T-cell (primary cell): ENCODE data around the gene AKT2. TPM values are rescaled to one million over a fixed set of nuclear protein-coding genes. Genes with fewer than 3 reads are reported as not detected.

Source experiments
- ATAC-seq, 4 experiments: fragments of 200-7000 bp in 3 of 4; fragments of 150-1000 bp in 1 of 4; cut with Tn5 transposase; replicated peaks in 1 of 4; 1 replicate in 3 of 4; 2 replicates in 1 of 4; pipeline ENCODE4 v1.10.0; 2021; ENCODE audit warnings: moderate library complexity in 3 of 4, mild to moderate bottlenecking in 2 of 4, moderate number of reproducible peaks in 1 of 4
- CTCF ChIA-PET, 2 donors: fragments of 300-600 bp; sonication (Branson Sonifier 250); formaldehyde crosslinking; loops; one replicate each; lab custom pipeline; 2022; ENCODE audit warnings: antibody characterized with exemption in 2 of 2; lab: Charles Lee
- POLR2A ChIA-PET, 2 donors: fragments of 300-600 bp; sonication (Branson Sonifier 250); formaldehyde crosslinking; loops; one replicate each; lab custom pipeline; 2022; ENCODE audit warnings: antibody characterized with exemption in 2 of 2; lab: Charles Lee
- DNase-seq, 35 experiments: peaks; one replicate each; pipeline versions ENCODE4 v3.0.0 to v3.0.0-alpha.2; 2013 to 2023
- H3K27ac ChIP-seq: one replicate; pipeline ENCODE4 v1.5.1; 2013; ENCODE audit warnings: low read length
- H3K27me3 ChIP-seq, 2 experiments: replicated peaks in 1 of 2; 1 replicate in 1 of 2; 2 replicates in 1 of 2; pipeline versions ENCODE4 v1.6.1 to v1.7.0; 2013; ENCODE audit warnings: low read length in 1 of 2, mixed read lengths in 1 of 2; ENCODE audit not compliant: control insufficient read depth in 2 of 2, insufficient read depth in 2 of 2; ENCODE audit errors: extremely low read depth in 1 of 2
- H3K36me3 ChIP-seq, 2 donors: 1 replicate in 1 of 2; 2 replicates in 1 of 2; pipeline versions ENCODE4 v1.6.1 to v1.7.0; 2013; ENCODE audit warnings: low read length in 1 of 2; ENCODE audit not compliant: control insufficient read depth in 2 of 2, insufficient read depth in 1 of 2; ENCODE audit errors: extremely low read depth in 1 of 2
- H3K4me1 ChIP-seq, 2 experiments: 1 replicate in 1 of 2; 2 replicates in 1 of 2; pipeline versions ENCODE4 v1.6.1 to v1.7.0; 2013; ENCODE audit warnings: low read length in 2 of 2, mixed read lengths in 1 of 2; ENCODE audit not compliant: insufficient read depth in 2 of 2, control insufficient read depth in 1 of 2; ENCODE audit errors: extremely low read depth in 1 of 2
- H3K4me3 ChIP-seq, 2 donors: 1 replicate in 1 of 2; 2 replicates in 1 of 2; pipeline versions ENCODE4 v1.5.1 to v1.7.0; 2013; ENCODE audit warnings: mild to moderate bottlenecking in 2 of 2, low read length in 1 of 2, moderate library complexity in 1 of 2; ENCODE audit not compliant: control insufficient read depth in 1 of 2; ENCODE audit errors: extremely low read depth in 1 of 2
- H3K9me3 ChIP-seq: 2 replicates; pipeline ENCODE4 v1.7.0; 2013
- H3K27ac Mint-ChIP-seq, 2 donors: one replicate each; pipeline ENCODE4 v1.8.0; 2020 to 2021; ENCODE audit warnings: mild to moderate bottlenecking in 2 of 2, mixed read lengths in 2 of 2
- H3K27me3 Mint-ChIP-seq, 2 donors: one replicate each; pipeline ENCODE4 v1.8.0; 2021 to 2022; ENCODE audit warnings: mixed read lengths in 2 of 2
- H3K36me3 Mint-ChIP-seq: one replicate; pipeline ENCODE4 v1.8.0; 2021; ENCODE audit warnings: mixed read lengths
- H3K4me1 Mint-ChIP-seq, 3 donors: one replicate each; pipeline ENCODE4 v1.8.0; 2020 to 2022; ENCODE audit warnings: mixed read lengths in 3 of 3, mild to moderate bottlenecking in 1 of 3
- H3K4me3 Mint-ChIP-seq, 3 donors: one replicate each; pipeline ENCODE4 v1.8.0; 2020 to 2022; ENCODE audit warnings: mild to moderate bottlenecking in 3 of 3, mixed read lengths in 3 of 3, moderate library complexity in 3 of 3
- H3K9me3 Mint-ChIP-seq, 3 donors: one replicate each; pipeline ENCODE4 v1.8.0; 2020 to 2022; ENCODE audit warnings: mixed read lengths in 3 of 3
- WGBS: methylation state at CpG from one replicate; pipeline ENCODE4 v1.1.5; 2013; ENCODE audit warnings: missing lambda C conversion rate; ENCODE audit not compliant: insufficient coverage; 5-methylcytosine and 5-hydroxymethylcytosine counted together
- total RNA-seq, 35 experiments: library from RNA in 6 of 35; stranded (reverse) in 6 of 35; fragments of 120-200 nt in 1 of 35; gene quantifications; one replicate each; pipeline versions ENCODE4 v1.2.1 to v1.2.4 and lab custom pipeline; 2013 to 2026

AKT2 gene
- total RNA-seq, 5 donors from 2014 or later (not counting 1 experiment from before 2014, with no cell fraction given) = 169 to 218 (median 172) TPM

DNA sequence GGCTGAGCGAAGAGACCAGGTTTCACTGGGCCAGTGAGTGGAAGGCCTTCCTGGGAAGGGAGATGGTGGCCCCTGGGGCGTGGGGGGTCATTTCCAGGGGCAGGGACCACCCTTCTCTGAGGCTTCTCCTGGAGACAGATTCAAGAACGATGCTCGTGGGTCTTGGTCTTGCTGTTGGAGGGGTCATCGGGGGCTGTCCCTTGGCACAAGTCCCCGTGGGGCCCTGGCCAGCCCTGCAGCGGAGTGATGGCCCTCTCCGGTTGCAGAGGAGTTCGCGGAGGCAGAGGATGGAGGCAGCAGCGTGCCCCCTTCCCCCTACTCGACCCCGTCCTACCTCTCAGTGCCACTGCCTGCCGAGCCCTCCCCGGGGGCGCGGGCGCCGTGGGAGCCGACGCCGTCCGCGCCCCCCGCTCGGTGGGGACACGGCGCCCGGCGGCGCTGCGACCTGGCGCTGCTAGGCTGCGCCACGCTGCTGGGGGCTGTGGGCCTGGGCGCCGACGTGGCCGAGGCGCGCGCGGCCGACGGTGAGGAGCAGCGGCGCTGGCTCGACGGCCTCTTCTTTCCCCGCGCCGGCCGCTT lies 71.8 kb downstream of the AKT2 start:
- Histone ChIP-seq H3K9me3 (no peaks in the 10 kb centered on the region), H3K27me3 (peaks cover 8 to 23% of the 10 kb centered on the region in 2 experiments), H3K27ac (no peak overlapping the region), H3K36me3 (peaks cover 10 to 11% of the 10 kb centered on the region in 2 donors), H3K4me1 (peaks cover 0 to 14% of the 10 kb centered on the region in 2 experiments), H3K4me3 (no peak overlapping the region)
- no peak overlapping the region for H3K4me3 Mint-ChIP-seq
- WGBS = 97% methylated on average over 47 of the region's 53 CpGs
- POLR2A ChIA-PET = no interaction called here
- no peak overlapping the region for H3K27ac Mint-ChIP-seq
- H3K4me1 Mint-ChIP-seq = peaks cover 0 to 7% (median 4%) of the 10 kb centered on the region in 3 donors
- H3K36me3 Mint-ChIP-seq = peaks cover 18% of the 10 kb centered on the region
- H3K27me3 Mint-ChIP-seq = peaks cover 9 to 18% of the 10 kb centered on the region in 2 donors
- no peaks in the 10 kb centered on the region for H3K9me3 Mint-ChIP-seq
- DNase-seq = no peak
- ATAC-seq = no peak
- CTCF ChIA-PET = no interaction called here

DNA sequence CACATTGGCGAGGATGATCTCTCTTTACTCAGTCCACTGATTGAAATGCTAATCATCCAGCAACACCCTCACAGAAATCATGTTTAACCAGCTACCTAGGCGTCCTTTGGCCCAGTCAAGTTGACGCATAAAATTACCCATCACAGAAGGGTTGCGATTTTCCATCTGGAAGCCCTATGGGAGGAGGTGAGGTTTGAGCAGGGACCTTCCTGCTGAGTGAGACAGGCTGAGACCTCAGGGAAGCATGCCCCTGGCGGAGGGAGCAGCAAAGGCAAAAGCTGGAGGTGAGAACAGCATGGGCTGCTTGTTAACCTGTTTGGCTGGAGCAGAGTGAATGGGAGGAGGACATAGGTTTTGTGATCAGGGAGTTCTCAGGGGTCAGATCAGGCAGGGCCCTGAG lies 74.3 kb downstream of the AKT2 start:
- peaks cover 0 to 2% of the 10 kb centered on the region in 2 donors for H3K27me3 Mint-ChIP-seq
- H3K9me3 Mint-ChIP-seq = no peaks in the 10 kb centered on the region
- no peaks in the 10 kb centered on the region for H3K4me1 ChIP-seq
- H3K4me3 Mint-ChIP-seq = no peak overlapping the region
- no peak overlapping the region for H3K4me3 ChIP-seq
- H3K27me3 ChIP-seq = peaks cover 0 to 2% of the 10 kb centered on the region in 2 experiments
- peaks cover 12 to 14% of the 10 kb centered on the region in 2 donors for H3K36me3 ChIP-seq
- 90% methylated on average over 2 of the region's 5 CpGs for WGBS
- no peak for DNase-seq
- H3K9me3 ChIP-seq = no peaks in the 10 kb centered on the region
- H3K4me1 Mint-ChIP-seq = no peaks in the 10 kb centered on the region
- no peak overlapping the region for H3K27ac Mint-ChIP-seq
- ChIA-PET POLR2A (no interaction called here), CTCF (no interaction called here)
- ATAC-seq = no peak
- peaks cover 25% of the 10 kb centered on the region for H3K36me3 Mint-ChIP-seq
- no peak overlapping the region for H3K27ac ChIP-seq

DNA sequence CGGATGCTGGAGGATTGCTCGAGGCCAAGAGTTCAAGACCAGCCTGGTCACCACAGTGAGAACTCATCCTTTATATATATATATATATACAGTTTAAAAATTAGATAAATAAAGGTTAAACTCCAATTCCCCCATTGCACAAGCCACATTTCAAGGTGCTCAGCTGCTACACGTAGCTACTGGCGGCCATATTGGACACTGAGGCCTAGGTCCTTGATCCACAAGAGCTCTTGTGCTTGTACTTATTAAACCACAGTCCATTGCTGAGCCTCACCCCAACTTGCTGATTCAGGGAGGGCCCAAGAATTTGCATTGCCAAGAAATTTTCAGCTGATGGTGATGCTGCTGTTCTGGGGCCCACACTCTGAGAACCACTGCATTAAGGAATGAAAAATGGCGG lies 76.5 kb downstream of the AKT2 start:
- WGBS = 92% methylated on average over 3 of the region's 5 CpGs
- CTCF ChIA-PET = no interaction called here
- ATAC-seq = no peak

DNA sequence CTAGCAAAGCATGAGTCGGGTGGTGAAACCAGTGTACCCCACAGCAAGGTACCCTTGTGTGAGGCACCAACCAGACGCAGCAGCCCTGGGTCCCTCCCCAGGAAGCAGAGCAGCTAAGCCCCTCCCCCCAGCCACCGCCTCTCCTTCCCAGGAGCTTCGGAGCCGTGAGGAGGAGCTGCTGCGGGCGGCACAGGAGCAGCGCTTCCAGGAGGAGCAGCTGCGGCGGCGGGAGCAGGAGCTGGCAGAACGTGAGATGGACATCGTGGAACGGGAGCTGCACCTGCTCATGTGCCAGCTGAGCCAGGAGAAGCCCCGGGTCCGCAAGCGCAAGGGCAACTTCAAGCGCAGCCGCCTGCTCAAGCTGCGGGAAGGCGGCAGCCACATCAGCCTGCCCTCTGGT lies 79.4 kb downstream of the AKT2 start:
- WGBS = 98% methylated on average over 15 of the region's 21 CpGs

More for the DNA sequence above, 76.5 kb downstream of the AKT2 start:
- DNase-seq = no peak
- no peak overlapping the region for H3K27ac ChIP-seq
- POLR2A ChIA-PET = no interaction called here
- H3K4me3 ChIP-seq = no peak overlapping the region
- Mint-ChIP-seq H3K36me3 (peaks cover 36% of the 10 kb centered on the region), H3K4me3 (no peak overlapping the region), H3K9me3 (no peaks in the 10 kb centered on the region), H3K4me1 (no peaks in the 10 kb centered on the region), H3K27me3 (no peaks in the 10 kb centered on the region), H3K27ac (no peak overlapping the region)
- H3K27me3 ChIP-seq = no peaks in the 10 kb centered on the region
- H3K4me1 ChIP-seq = no peaks in the 10 kb centered on the region
- no peaks in the 10 kb centered on the region for H3K9me3 ChIP-seq
- H3K36me3 ChIP-seq = peaks cover 23 to 25% of the 10 kb centered on the region in 2 donors

DNA sequence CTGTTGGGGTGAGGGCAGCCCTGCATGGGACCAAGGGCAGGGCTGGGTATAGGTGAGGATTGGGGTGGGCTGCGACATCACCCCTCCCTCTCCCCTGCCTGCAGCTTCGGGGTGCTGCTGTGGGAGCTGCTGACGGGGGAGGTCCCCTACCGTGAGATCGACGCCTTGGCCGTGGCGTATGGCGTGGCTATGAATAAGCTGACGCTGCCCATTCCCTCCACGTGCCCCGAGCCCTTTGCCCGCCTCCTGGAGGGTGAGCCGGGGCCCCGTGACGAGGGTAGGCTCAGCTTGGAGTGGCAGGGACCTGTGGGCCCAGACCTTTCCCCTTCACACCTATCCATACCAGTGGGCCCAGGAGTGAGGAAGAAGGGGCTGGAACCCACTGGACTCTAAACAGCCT lies 80.8 kb downstream of the AKT2 start:
- Histone ChIP-seq H3K9me3 (no peaks in the 10 kb centered on the region), H3K27ac (no peak overlapping the region), H3K27me3 (no peaks in the 10 kb centered on the region), H3K36me3 (peaks cover 12 to 27% of the 10 kb centered on the region in 2 donors), H3K4me3 (no peak overlapping the region), H3K4me1 (no peaks in the 10 kb centered on the region)
- Mint-ChIP-seq H3K9me3 (no peaks in the 10 kb centered on the region), H3K27me3 (no peaks in the 10 kb centered on the region), H3K36me3 (peaks cover 31% of the 10 kb centered on the region), H3K27ac (no peak overlapping the region), H3K4me1 (no peaks in the 10 kb centered on the region), H3K4me3 (no peak overlapping the region)
- ATAC-seq (no peak), DNase-seq (no peak)
- ChIA-PET POLR2A (no interaction called here), CTCF (no interaction called here)
- WGBS = 100% methylated on average over 4 of the region's 16 CpGs

More for the DNA sequence above, 79.4 kb downstream of the AKT2 start:
- H3K27ac Mint-ChIP-seq = no peak overlapping the region
- POLR2A ChIA-PET = no interaction called here
- no peaks in the 10 kb centered on the region for H3K4me1 Mint-ChIP-seq
- Histone ChIP-seq H3K36me3 (peaks cover 23 to 27% of the 10 kb centered on the region in 2 donors), H3K4me1 (no peaks in the 10 kb centered on the region), H3K27me3 (no peaks in the 10 kb centered on the region), H3K27ac (no peak overlapping the region), H3K9me3 (no peaks in the 10 kb centered on the region), H3K4me3 (no peak overlapping the region)
- DNase-seq (no peak), ATAC-seq (no peak)
- no peak overlapping the region for H3K4me3 Mint-ChIP-seq
- no peaks in the 10 kb centered on the region for H3K27me3 Mint-ChIP-seq
- peaks cover 31% of the 10 kb centered on the region for H3K36me3 Mint-ChIP-seq
- CTCF ChIA-PET = no interaction called here
- no peaks in the 10 kb centered on the region for H3K9me3 Mint-ChIP-seq

DNA sequence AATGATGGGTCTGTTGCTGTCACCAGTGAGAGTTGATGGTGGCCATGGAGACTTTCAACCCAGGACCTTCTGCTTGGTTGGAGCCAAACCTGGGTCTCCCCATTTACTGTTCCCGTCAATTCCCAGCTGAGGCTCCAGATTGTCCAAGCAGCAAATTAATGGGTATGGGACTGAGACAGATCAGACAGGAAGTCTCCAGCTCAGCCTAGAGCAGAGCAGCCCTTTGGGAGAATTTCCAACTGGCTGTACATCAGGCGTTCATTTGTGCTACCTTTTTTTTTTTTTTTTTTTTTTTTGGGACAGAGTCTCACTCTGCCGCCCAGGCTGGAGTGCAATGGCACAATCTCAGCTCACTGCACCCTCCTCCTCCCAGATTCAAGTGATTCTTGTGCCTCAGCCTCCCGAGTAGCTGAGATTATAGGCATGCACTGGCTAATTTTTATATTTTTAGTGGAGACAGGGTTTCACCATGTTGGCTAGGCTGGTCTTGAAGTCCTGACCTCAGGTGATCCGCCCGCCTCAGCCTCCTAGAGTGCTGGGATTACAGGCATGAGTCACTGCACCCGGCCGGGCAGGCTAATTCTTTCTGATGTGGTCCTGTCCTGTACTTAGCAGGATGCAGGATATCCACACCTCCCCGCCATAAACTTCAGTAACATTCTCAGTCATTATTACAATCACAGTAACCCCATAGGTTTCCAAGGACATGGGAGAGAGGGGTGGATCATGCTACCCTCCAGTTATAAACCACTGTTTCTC lies 84.6 kb downstream of the AKT2 start:
- H3K27ac ChIP-seq = no peak overlapping the region
- no peak overlapping the region for H3K4me3 Mint-ChIP-seq
- H3K27ac Mint-ChIP-seq = no peak overlapping the region
- CTCF ChIA-PET = no interaction called here
- H3K4me1 Mint-ChIP-seq = peaks cover 0 to 2% (median 0%) of the 10 kb centered on the region in 3 donors
- H3K36me3 ChIP-seq = peaks cover 7 to 17% of the 10 kb centered on the region in 2 donors
- H3K27me3 ChIP-seq = no peaks in the 10 kb centered on the region
- no peaks in the 10 kb centered on the region for H3K4me1 ChIP-seq
- DNase-seq (no peak), ATAC-seq (no peak)
- H3K36me3 Mint-ChIP-seq = peaks cover 20% of the 10 kb centered on the region
- no peaks in the 10 kb centered on the region for H3K27me3 Mint-ChIP-seq
- no peaks in the 10 kb centered on the region for H3K9me3 ChIP-seq
- H3K9me3 Mint-ChIP-seq = no peaks in the 10 kb centered on the region
- POLR2A ChIA-PET = interaction anchor here in 1 of 2 donors (0.6 kb wide), 1 partner anchor 1553 kb away, joined by 3 read pairs; the partner anchor contains the start of gene ACTN4
- no peak overlapping the region for H3K4me3 ChIP-seq
- 94% methylated on average over 2 of the region's 9 CpGs for WGBS
